SK-N-SH treated with all-trans-retinoic acid at 6 μM for 48 hours (cell line): Measurements from ENCODE around the gene CCN2.

ENCODE experiments used
- GLIS3 ChIP-seq: fragments of 250-450 bp; sonication (Bioruptor Pico); IDR thresholded peaks from 2 replicates; pipeline ENCODE4 v1.5.0; 2020; ENCODE audit warnings: mild to moderate bottlenecking, moderate library complexity
- RARB ChIP-seq: fragments of 250-450 bp; sonication (Bioruptor Pico); IDR thresholded peaks from 2 replicates; pipeline ENCODE4 v1.8.0; 2021; ENCODE audit warnings: mild to moderate bottlenecking, moderate library complexity

GRCh38 chr6:131917318-131917717, 33.9 kb downstream of the CCN2 start:
- TF ChIP-seq GLIS3 (CRISPR knock-in tag) (no peak), RARB (CRISPR knock-in tag) (no peak)
